AML-193 (cell line): ENCODE measurements around the gene ZNF268.
"Not testable (repeated sequence)": the region's sequence is repeated elsewhere in the genome, so short reads cannot be mapped to it uniquely, and the experiment has no call there.

Source experiments
- DNase-seq, 2 experiments: peaks; one replicate each; lab custom pipeline; 2025; lab: John Stamatoyannopoulos, UW

The ZNF268 gene

GRCh38 chr12:133227281-133227852 is 46.1 kb downstream of the ZNF268 start:
- no peak for DNase-seq

GRCh38 chr12:133231001-133231400 is 49.7 kb downstream of the ZNF268 start:
- DNase-seq, result no peak

GRCh38 chr12:133233006-133233405 is 51.7 kb downstream of the ZNF268 start:
- DNase-seq, result no peak

GRCh38 chr12:133233993-133234564 is 52.8 kb downstream of the ZNF268 start:
- DNase-seq, result no peak

- DNase-seq, result no peak
Measured at GRCh38 chr12:133234971-133235370, 53.7 kb downstream of the ZNF268 start.

- no peak for DNase-seq
Measured at GRCh38 chr12:133235401-133236112, 54.3 kb downstream of the ZNF268 start, which contains the start of gene ANHX. ANHX (minus strand) TSS chr12:133235877; CDS start chr12:133234356, 1,521 bp downstream.

- no peak for DNase-seq
Measured at GRCh38 chr12:133236144-133236543, 54.8 kb downstream of the ZNF268 start.

GRCh38 chr12:133236556-133236955 is 55.3 kb downstream of the ZNF268 start:
- DNase-seq, result no peak

GRCh38 chr12:133251732-133252131 is 70.4 kb downstream of the ZNF268 start:
- no peak for DNase-seq

- not testable (repeated sequence) for DNase-seq
Measured at GRCh38 chr12:133255833-133256232, 74.5 kb downstream of the ZNF268 start.

- no peak for DNase-seq
Measured at GRCh38 chr12:133256321-133256720, 75.0 kb downstream of the ZNF268 start.

- no peak for DNase-seq
Measured at GRCh38 chr12:133264173-133264572, 82.9 kb downstream of the ZNF268 start.
